Fibroblast of lung (primary cell): Measurements from ENCODE around the gene DDAH2.

Experiments used
- EZH2 ChIP-seq: IDR thresholded peaks from 2 replicates; pipeline ENCODE4 v1.5.1; 2012; ENCODE audit warnings: low read length, control low read depth, mild to moderate bottlenecking; ENCODE audit errors: missing control alignments
- TF ChIP-seq, protein P1 (sequence below), 2 donors: IDR thresholded peaks in 1 of 2; conservative IDR thresholded peaks in 1 of 2; 1 replicate in 1 of 2; 2 replicates in 1 of 2; pipeline ENCODE4 v1.5.1; 2011 to 2012; ENCODE audit warnings: low read length in 2 of 2, control low read depth in 1 of 2, inconsistent platforms in 1 of 2, low read depth in 1 of 2, mild to moderate bottlenecking in 1 of 2

DNA sequence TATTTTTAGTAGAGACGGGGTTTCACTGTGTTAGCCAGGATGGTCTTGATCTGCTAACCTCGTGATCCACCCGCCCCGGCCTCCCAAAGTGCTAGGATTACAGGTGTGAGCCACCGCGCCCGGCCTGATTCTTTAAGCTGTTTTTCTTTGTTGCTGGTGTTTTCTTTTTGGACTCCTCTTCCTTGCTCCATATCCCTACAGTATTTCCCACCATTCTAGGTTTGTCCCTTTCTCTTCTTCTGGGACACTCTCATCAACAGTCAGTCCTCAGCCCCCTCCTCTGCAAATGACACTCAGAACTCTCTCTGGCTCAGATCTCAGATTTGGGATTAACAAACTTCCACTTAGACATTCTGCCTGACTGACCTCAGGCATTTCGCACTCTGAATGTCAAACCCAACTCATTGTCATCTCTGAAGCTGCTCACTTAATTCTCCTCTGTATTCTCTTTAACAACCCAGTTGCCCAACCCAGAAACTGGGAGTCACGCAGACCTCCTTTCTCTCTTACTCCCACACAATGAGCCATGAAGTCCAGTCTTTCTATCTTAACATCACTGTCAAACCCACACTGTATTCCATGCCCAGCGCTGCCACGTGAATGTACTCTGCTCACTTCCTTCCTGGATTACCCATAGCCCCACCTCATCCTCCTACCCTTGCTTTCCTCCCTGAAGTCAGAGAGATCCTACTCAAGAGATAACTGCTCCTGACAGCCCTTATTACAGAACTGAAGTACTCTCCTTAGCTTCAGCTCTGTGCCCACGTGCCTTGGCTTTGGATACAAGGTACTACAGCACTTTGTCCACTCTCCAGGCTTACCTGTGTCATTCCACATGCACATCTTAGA, 3.4 kb downstream of the DDAH2 start:
- TF ChIP-seq EZH2: no peak
- TF ChIP-seq, protein P1, sequence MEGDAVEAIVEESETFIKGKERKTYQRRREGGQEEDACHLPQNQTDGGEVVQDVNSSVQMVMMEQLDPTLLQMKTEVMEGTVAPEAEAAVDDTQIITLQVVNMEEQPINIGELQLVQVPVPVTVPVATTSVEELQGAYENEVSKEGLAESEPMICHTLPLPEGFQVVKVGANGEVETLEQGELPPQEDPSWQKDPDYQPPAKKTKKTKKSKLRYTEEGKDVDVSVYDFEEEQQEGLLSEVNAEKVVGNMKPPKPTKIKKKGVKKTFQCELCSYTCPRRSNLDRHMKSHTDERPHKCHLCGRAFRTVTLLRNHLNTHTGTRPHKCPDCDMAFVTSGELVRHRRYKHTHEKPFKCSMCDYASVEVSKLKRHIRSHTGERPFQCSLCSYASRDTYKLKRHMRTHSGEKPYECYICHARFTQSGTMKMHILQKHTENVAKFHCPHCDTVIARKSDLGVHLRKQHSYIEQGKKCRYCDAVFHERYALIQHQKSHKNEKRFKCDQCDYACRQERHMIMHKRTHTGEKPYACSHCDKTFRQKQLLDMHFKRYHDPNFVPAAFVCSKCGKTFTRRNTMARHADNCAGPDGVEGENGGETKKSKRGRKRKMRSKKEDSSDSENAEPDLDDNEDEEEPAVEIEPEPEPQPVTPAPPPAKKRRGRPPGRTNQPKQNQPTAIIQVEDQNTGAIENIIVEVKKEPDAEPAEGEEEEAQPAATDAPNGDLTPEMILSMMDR (conservative IDR thresholded peaks at IDR 0.05 in 1 of 2, IDR thresholded peaks at IDR 0.05 in 1 of 2; ENCODE audit: low read depth in 1 of 2, low read length in 2 of 2): no peak
